ENCODE measurements around the gene MFRP.

MFRP gene

GRCh38 chr11:119338318-119338890 is 8.1 kb downstream of the MFRP start:
- peak; percentile 77 for DNase-seq
- ATAC-seq = peak; percentile 21

GRCh38 chr11:119337581-119338317 is 8.8 kb downstream of the MFRP start:
- DNase-seq = no peak
- no peak for ATAC-seq

- no peak for ATAC-seq
These were observed 9.6 kb downstream of the MFRP start for GRCh38 chr11:119336744-119337469.

GRCh38 chr11:119335655-119336543 is 10.6 kb downstream of the MFRP start:
- ATAC-seq (no peak), DNase-seq (no peak)

More at GRCh38 chr11:119336744-119337469, 9.6 kb downstream of the MFRP start:
- no peak for DNase-seq

GRCh38 chr11:119335091-119335654 is 11.3 kb downstream of the MFRP start:
- DNase-seq (no peak), ATAC-seq (no peak)

DNA sequence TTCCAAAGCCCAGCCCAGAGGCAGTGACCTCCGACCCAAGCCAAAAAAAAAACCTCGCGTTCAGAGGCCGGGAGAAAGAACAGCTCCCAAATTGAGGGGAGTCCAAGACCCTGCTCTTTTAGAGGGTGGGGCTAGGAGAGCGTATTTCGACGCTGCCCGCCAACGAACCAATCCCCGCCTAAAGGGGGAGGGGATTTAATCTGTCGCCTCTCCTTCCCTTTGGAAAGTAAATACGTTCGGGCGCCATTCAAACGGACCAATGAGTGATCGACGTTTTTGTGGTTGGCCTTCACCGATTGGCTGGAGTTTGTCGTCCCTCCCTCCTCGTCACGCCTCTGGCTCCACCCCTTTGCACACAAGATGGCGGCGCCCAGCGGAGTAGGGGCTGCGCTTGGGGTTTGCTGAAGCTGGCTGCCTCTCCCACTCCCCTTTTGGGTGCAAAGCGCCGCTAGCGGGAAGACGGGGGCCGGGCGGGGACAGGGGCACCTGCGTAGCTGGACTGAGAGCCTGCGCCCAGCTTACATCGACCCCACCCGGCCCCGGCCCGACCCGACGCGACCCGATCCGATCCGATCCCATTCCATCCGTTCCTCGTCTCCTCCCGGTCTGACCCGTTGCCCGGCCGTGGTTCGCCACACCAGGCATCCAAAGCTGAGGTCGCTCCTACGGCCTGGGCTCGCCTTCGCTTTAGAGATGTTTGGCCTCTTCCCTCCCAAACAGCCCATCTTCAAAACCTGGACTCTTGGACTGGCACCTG is 12.2 kb downstream of the MFRP start, which contains the start of gene RNF26:
TSS of gene RNF26 (plus strand) at position 354 of the 757 bp plus-strand sequence. CDS start 596 bp downstream, outside the sequence.
- peak; percentile 90 for ATAC-seq
- DNase-seq = peak; percentile 91

DNA sequence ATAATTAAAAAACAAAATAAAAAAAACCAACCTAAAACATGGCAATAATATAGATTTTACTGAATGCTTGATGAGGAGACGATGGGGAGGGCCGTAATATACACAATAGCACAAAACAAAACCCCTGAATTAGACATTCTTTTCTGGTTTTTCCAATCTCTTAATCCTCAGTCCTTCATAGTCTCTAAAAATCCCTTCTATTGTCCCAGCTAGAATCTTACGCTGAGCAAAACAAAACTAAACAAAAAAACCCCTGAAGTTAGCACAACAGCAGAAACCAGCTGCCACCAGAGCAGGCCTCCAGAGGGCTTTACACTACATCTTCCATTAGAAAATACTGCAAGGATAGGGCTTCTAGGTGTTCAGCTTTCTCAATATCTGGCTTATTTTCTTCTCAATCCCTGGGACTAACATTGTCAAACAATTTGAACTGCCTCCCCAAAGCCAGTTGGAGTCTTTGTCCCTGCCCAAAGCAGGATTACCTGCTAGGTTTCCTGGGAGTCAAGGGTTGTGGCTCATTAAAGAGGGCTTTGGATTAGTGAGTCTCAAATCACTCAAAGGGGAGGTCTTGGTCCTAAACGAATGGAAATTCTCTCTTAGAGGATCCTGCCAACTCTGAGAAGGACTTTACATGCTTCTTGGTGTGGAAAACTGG is 14.3 kb downstream of the MFRP start:
- DNase-seq (no peak), ATAC-seq (no peak)

DNA sequence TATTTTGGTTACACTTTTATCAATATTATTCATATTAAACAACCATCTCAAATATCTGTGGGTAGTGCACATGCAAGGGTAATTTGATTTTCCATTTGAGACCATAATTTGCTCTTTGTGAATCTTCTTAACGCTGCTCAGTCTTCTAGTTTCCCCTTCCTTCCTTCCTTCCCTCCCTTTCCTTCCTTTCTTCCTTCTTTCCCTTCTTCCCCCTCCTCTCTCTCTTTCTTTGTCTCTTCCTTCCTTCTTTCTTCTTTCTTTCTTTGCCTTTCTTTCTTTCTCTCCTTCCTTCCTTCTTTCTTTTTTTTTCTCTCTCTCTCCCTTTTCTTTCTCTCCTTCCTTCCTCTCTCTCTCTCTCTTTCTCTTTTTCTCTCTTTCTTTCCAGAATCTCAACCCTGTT is 16.3 kb downstream of the MFRP start:
- DNase-seq = no peak
- ATAC-seq = no peak

DNA sequence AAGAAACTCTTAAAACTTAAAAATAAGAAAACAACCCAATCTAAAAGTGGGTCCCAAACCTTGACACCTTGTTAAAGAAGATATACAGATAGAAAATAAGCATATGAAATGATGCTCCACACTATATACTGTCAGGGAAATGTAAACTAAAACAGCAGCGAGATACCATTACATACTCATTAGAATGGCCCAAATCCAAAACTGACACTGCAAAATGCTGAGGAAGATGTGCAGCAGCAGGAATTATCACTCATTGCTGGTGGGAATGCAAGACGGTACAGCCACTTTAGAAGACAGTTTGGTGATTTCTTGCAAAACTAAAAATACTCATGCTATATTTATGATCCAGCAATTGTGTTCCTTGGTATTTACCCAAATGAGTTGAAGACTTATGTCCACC is 17.2 kb downstream of the MFRP start:
- no peak for ATAC-seq

GRCh38 chr11:119324189-119324588 is 22.3 kb downstream of the MFRP start:
- ATAC-seq (no peak), DNase-seq (no peak)

More for the DNA sequence above, 17.2 kb downstream of the MFRP start:
- DNase-seq = no peak

GRCh38 chr11:119323532-119324033 is 22.9 kb downstream of the MFRP start:
- peak; percentile 87 for DNase-seq
- ATAC-seq = no peak

- ATAC-seq = no peak
- peak; percentile 2 for DNase-seq
These were observed 23.5 kb downstream of the MFRP start for GRCh38 chr11:119322921-119323531.

DNA sequence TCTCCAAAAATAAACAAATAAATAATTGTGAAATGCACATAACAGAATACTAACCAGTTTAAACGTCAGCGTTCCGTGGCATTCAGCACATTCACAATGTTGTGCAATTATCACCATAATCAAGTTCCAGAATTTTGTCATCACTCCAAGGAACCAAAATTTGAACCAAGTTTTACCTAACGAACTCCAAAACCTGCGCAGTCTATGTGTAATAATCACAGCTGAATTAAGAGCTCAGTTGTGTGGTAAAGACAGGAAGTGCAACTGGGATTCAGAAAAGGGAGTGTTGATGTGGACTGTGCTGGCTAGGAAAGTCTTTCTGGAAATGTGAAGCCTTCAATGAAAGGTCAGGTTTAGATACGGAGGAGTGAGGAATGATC is 24.2 kb downstream of the MFRP start:
- ATAC-seq (no peak), DNase-seq (no peak)

DNA sequence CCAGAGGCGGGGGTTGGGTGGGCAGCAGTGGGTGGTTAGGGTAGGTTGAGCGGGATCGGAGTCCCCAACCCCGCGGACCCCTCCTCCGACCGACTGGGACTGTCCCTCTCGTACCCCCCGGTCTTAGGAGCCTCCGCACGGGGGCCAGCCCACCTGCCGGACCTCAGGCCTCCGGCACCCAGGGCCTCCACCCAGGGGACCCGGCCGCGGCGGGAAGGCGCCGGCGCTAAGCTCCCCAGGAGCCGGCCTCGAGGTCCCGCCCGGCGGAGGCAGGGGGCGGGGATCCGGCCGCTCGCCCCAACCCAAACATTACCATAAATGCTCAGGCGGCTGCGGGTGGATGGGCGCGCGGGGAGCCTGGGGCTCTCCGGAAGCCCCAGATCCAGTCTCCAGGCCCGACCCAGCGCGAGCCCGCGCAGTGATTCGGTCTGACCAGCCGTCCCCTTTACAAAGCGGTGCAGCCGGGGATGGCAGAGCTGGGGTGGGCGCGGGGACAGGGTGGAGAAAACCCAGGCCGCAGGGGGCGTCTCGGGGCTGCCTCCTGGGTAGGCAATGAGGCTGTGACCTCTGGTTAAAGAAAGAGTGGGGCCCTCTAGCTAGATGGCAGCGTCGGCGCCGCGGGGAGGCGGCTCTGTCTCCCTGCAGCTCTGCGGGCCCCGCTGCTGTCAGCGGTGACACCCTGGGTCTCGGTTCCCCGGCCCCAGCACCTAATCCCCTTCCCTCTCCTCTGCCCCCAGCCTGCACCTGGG is 25.6 kb downstream of the MFRP start:
- ATAC-seq (peak; percentile 61), DNase-seq (peak; percentile 68)

DNA sequence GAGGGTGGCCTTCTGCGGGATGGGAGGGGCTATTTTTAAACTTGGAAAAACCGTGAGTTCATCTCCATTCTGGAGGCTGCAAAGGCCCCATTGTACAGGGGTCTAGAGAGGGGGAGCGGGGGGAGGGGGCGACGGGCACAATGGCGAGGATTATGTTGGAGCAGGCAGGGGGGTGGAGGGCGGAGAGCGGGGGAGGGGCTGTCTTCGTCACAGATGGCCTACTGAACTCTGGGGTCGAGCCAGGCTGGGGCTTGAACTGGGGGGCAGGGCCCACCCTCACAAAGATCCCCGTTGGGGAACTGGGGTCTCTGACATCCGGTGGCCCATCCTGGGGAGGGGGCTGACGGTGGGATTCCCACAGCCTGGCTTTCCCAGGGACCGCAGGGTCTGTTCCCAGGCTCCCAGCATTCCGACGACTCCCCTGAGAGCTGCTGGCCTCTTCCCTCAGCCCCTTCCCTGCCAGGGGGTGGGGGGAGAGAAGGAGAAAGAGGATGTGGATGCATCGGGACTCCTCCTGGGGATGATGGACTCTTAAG is 26.2 kb downstream of the MFRP start:
- ATAC-seq (no peak), DNase-seq (peak; percentile 6)

- peak; percentile 3 for DNase-seq
- no peak for ATAC-seq
These were observed 26.7 kb downstream of the MFRP start for GRCh38 chr11:119319700-119320239.

DNA sequence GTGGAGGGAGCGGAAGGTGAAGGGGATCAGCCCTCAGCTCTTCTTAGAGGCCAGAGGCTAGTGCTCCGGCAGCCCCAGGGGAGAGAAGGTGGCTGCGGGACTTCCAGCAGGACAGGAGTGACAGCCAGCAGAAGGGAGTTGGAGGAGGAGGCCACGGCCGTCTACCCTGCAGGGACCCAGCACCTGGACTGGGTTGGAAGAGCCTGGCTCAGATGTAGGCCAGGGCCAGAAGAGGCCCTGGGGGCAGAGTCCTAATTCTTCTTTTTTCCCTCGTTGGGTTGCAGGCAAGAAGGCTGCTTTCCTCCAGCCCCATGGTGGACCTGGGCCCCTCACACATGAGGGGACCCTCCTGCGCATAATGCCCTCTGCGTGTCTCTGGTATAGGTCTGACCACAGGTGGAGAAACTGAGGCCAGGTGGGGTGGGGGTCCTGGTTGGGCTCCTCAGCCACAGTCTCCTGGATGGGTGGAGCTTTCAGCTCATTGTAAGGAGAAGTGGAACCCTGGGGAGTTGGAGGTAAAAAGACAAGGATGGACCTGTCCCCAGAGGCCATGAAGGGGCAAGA is 27.3 kb downstream of the MFRP start:
- ATAC-seq = no peak
- peak; percentile 3 for DNase-seq

Measured in stimulated activated naive CD8-positive, alpha-beta T cell treated with anti-CD3 and anti-CD28 coated beads, Interleukin-15, Interleukin-2, amounts not matched to agents 100 U/mL and 50 U/mL, for 24 hours (primary cell).